Epidermal melanocyte (primary cell): ENCODE measurements around the gene C1orf210.
A peak's percentile ranks its signal among the peaks of the same experiment; 100 is the strongest.

Source experiments
- DNase-seq: peaks from one replicate; pipeline ENCODE4 v3.0.0; 2011; ENCODE audit warnings: low spot score; ENCODE audit not compliant: insufficient read length

C1orf210 gene

GRCh38 chr1:43251024-43251423 lies 34.4 kb downstream of the C1orf210 start:
- no peak for DNase-seq

DNA sequence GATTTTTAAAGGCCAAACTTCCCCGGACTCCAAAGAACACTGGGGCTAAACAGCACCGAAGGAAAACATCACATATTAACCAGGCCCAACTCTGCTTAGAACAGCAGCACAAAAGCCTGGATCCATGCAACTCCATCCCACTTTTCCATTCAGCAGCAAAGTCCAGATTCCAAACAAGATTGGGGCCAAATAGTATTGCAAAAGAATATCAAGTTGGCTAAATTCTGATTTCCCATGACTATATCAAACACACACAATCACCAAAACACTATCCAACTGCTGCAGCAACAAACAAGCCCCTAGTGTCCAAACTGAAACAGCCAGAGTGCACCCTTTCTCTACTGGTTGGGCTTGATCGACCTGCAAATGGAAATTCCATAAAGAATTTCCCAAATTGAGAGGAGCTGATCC lies 35.0 kb downstream of the C1orf210 start:
- DNase-seq, result no peak

GRCh38 chr1:43247256-43247921 lies 38.0 kb downstream of the C1orf210 start:
- no peak for DNase-seq

DNA sequence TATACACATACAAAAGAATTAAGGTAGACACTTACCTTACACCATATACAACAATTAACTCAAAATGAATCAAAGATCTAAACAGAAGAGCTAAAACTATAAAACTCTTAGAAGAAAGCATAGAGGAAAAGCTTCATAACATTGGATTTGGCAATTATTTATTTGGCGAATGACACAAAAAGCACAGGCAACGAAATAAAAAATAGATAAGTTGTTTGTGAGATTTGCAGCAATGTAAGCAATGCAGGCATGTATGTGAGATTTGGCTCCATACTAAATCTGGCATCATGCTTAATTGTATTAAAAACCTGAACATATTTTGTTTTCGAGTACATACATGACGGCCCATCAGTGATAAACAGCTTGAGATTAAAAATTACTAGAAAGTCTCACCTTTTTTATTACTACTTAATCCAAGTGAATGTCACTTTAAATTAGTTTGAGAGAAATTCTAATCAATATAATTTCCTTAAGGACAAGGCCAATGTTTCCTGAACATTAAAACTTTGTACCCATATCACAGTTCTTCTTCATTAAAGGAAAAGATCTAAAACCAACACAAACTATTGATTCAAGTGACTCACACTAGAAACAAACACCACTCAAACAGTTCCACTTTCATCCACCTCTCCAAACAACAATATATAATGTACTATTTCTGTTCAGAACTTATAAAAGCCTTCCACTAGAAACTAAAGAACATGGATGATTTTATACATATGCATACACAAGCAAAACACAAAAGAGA lies 38.7 kb downstream of the C1orf210 start:
- DNase-seq, result no peak

- no peak for DNase-seq
Measured at GRCh38 chr1:43243299-43243698, 42.1 kb downstream of the C1orf210 start.

DNA sequence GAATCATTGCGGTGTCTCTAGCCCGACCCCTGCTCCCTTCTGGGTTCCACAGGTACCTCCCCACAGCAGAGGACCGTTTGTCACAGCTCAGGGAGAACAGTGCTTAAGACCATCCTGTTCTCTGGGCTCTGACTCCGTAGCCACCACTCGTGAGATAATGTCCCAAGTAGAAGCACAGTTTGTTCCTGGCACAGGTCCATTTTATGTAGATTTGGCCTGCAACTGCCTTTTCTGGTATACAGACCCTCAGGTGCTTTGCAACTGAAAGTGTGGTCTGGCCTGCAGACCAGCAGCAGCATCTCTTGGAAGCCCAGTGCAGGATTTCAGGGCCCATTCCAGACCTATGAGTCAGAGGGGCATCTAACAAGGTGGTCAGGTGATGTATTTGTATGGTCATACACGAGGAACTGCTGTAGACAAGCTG lies 44.0 kb downstream of the C1orf210 start:
- DNase-seq, result no peak

- DNase-seq, result no peak
Measured at GRCh38 chr1:43239484-43239883, 45.9 kb downstream of the C1orf210 start.

- DNase-seq, result no peak
Measured at GRCh38 chr1:43238991-43239469, 46.4 kb downstream of the C1orf210 start.

DNA sequence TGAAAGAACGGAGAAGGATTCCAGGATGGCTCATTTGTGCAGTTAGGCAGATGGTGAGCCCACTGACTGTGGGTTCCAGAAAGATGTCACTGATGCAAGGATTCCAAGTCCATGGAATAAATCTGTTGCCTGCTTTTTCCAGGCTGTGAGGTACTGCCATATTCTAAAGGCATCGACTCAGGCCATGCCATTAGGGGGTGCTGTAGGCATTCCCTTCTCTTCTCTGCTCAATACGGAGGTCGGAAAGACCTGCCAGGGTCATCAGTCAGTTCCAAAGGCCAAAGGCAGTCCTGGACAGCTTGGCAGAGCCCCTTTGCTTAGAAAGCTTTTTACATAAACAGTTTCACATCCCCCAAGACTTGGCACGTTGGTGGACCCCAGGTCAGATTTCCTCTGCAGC lies 47.3 kb downstream of the C1orf210 start:
- peak; percentile 53 for DNase-seq

- DNase-seq, result no peak
Measured at GRCh38 chr1:43237121-43237520, 48.3 kb downstream of the C1orf210 start.

DNA sequence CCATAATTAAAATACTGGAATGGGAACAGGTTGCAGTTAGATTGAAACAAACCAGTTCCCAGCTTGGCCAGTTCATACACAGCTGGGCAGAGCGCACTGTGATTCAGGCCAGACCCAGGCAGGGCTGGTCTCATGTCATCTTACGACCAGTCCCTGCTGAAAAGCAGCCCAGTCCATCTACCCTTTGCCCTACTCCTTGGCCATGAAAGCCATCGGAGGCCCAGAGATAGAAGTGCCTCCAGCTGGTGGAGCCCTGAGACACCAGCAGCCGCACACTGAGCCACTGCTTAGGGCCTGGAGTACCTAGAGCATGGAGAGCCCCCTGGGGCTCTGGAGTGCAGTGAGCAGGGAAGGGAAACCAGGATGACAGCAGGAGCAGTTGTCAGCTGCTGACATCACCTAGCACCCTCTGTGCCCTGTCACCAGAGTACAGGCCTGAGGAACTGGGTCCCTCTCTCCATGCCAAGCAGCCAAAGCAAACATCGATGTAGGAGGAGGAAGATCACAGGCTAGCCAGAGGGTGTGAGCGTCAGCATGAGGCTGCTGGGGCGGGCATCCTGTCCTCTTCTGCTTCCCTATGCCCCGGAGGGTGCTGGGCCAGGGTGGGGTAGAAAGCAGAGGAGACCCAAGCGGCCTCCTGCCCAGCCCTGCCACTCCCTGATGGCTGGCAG lies 49.8 kb downstream of the C1orf210 start:
- no peak for DNase-seq

DNA sequence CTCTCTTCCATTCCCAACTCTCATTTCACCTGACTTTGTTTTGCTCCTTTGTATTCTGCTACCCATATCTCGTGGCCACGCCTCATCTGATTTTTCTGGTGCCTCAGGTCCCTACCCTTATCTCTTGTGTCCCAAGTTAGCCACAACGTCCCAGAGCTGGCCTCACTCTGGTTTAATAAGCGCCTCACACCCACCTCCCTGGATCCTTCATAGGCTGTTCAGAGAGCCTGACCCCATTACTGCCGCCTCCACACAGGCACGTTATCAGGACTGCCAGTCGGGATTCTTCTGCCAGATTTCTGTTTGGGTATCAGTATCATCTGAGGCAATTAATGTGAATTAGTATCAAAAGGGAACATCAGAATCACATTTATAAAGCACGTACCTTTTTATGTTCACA lies 50.3 kb downstream of the C1orf210 start:
- no peak for DNase-seq

DNA sequence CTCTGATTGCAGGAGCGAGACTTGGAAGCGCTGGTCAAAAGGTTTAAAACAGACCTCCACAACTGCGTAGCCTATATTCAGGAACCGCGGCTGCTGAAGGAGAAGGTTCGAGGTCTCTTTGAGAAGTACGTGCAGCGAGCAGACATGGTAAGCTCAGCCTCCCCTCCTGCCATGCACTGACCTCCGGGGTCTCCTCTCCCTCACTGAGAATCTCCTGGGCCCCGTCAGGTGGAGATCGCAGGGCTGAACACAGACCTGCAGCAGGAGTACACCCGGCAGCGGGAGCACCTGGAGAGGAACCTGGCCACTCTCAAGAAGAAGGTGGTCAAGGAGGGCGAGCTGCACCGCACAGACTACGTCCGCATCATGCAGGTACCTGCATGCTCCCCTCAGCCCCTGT lies 51.1 kb downstream of the C1orf210 start:
- no peak for DNase-seq

DNA sequence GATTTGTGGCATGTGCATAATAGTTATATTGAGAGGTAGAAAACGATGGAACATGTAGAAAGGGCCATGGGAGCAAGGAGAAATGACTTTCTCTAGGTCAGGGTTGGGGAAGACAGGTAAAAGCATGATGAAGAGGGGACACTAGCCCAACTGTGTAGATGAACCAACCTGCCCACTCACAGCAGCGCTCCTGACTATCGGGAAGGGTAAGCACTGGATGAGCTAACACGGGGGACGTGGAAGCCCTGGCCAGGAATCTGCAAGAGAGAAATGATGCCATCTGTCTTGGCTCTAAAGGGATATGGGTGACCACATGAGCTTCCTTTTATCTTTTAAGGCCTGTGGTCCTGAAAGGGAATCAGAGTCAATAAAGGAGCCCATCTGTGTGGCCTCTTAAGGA lies 51.8 kb downstream of the C1orf210 start:
- no peak for DNase-seq

DNA sequence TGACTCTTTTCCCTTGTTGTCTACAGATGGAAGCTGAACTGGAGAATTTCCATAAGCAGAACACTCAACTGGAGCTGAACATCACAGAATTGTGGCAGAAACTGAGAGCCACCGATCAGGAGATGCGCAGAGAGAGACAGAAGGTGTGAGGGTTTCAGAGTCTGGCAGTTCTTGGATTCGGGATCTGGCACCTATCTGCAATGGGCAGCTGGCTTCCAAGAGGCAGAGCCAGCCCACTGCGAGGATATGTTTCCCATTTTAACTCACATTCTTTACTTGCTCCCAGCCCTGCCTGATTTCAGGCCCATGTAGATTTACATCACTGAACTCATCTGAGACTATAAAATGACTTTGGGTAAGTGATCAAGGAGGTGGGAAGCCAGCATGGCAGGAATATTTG lies 52.9 kb downstream of the C1orf210 start:
- no peak for DNase-seq

GRCh38 chr1:43232074-43232473 lies 53.3 kb downstream of the C1orf210 start:
- DNase-seq, result no peak
